ENCODE measurements around the gene SIGLECL1.

The SIGLECL1 gene

DNA sequence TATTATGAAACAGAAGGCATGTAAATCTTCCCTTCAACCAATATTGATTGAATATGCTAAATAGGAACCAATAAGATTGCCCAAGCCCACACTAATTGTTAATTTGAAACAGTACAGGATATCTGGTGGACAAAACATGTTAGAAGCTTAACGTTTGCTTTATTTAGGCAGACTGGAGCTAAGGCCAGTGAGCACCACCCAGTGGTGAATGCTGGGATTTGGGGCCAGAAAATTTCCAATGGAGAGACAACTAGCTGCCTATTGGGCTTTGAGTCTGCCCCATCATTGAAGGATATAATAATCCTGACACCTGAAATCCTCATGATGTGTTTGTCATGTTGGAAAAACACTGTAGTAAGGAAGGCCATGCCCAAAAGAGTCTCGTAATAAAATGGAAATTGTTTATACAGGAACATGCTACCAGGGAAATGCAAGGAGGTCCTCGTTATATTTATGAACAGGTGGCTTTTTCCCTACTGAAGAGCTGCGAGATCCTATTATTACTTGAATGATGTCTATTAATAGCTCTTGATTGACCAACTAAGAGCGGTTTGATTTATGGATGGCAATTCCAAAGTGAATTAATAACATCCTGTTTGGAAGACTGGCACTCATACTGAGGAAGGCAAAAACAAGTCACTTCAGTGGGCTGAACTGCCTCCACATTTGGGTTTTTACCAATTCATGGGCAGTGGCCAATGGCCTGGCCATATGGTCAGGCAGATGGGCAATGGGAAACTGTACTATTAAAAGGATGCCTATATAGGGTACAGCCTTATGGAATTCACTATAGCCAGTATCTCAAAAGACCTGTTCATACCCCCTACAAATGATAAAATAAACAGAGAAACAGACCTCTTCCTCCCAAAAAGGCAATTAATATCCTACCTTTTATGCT is 8.7 kb downstream of the SIGLECL1 start:
- Histone ChIP-seq H3K27me3 (ENCODE audit: control insufficient read depth, low read length) (peaks cover 16% of the 10 kb centered on the region; the same call in 1 of the 2 replicates), H3K4me3 (ENCODE audit: low read length) (no peak overlapping the region), H3K79me2 (ENCODE audit: control insufficient read depth, low read length) (no peaks in the 10 kb centered on the region), H4K20me1 (ENCODE audit: control insufficient read depth, insufficient read depth, low read depth, low read length) (no peaks in the 10 kb centered on the region), H3K9me3 (ENCODE audit: control insufficient read depth, insufficient read depth, low read length) (peaks cover 5% of the 10 kb centered on the region), H3K4me1 (ENCODE audit: control insufficient read depth, low read length) (peaks cover 24% of the 10 kb centered on the region), H3K36me3 (ENCODE audit: control insufficient read depth, low read length) (no peaks in the 10 kb centered on the region), H3F3A (ENCODE audit: control insufficient read depth, insufficient read depth) (no peaks in the 10 kb centered on the region), H3K27ac (ENCODE audit: low read depth, low read length) (no peak overlapping the region), H3K4me2 (ENCODE audit: low read length) (no peak overlapping the region), H3K9me2 (replicated peaks; ENCODE audit: control insufficient read depth, low read length) (no peaks in the 10 kb centered on the region)
- TF ChIP-seq, protein P1, sequence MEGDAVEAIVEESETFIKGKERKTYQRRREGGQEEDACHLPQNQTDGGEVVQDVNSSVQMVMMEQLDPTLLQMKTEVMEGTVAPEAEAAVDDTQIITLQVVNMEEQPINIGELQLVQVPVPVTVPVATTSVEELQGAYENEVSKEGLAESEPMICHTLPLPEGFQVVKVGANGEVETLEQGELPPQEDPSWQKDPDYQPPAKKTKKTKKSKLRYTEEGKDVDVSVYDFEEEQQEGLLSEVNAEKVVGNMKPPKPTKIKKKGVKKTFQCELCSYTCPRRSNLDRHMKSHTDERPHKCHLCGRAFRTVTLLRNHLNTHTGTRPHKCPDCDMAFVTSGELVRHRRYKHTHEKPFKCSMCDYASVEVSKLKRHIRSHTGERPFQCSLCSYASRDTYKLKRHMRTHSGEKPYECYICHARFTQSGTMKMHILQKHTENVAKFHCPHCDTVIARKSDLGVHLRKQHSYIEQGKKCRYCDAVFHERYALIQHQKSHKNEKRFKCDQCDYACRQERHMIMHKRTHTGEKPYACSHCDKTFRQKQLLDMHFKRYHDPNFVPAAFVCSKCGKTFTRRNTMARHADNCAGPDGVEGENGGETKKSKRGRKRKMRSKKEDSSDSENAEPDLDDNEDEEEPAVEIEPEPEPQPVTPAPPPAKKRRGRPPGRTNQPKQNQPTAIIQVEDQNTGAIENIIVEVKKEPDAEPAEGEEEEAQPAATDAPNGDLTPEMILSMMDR (IDR thresholded peaks at IDR 0.05; ENCODE audit: low read depth, low read length, poor library complexity, severe bottlenecking): peak; percentile 90
- TF ChIP-seq EZH2phosphoT487 (IDR thresholded peaks at IDR 0.05; ENCODE audit: borderline replicate concordance, low read length): no peak

DNA sequence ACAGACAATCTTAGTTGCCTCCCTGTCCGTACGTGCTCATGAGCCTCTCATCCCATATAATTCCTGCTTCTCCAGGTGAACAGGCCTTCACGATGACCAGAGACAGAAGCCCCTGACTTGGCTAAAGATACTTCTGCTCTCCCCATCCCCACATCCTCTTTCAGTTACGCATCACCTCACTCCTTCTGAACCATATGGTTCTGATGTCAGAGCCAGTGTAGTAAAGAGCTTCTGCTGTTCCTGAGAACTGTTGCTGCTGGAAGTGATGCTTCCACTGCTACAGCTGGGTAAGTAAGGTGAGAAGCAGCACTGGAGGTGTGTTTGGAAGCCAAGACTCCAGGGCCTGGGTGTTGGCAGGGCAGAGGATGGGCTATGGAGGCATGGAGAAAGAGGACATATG is 12.9 kb downstream of the SIGLECL1 start:
- Histone ChIP-seq H3K27ac (ENCODE audit: low read depth, low read length) (no peak overlapping the region), H3K79me2 (ENCODE audit: control insufficient read depth, low read length) (no peaks in the 10 kb centered on the region), H3K9me3 (ENCODE audit: control insufficient read depth, insufficient read depth, low read length) (peaks cover 5% of the 10 kb centered on the region), H4K20me1 (ENCODE audit: control insufficient read depth, insufficient read depth, low read depth, low read length) (no peaks in the 10 kb centered on the region), H3F3A (ENCODE audit: control insufficient read depth, insufficient read depth) (no peaks in the 10 kb centered on the region), H3K9me2 (replicated peaks; ENCODE audit: control insufficient read depth, low read length) (no peaks in the 10 kb centered on the region), H3K4me2 (ENCODE audit: low read length) (no peak overlapping the region), H3K4me3 (ENCODE audit: low read length) (no peak overlapping the region), H3K36me3 (ENCODE audit: control insufficient read depth, low read length) (no peaks in the 10 kb centered on the region), H3K27me3 (ENCODE audit: control insufficient read depth, low read length) (peaks cover 23% of the 10 kb centered on the region), H3K4me1 (ENCODE audit: control insufficient read depth, low read length) (peaks cover 5% of the 10 kb centered on the region)
- TF ChIP-seq, protein P1 (IDR thresholded peaks at IDR 0.05; ENCODE audit: low read depth, low read length, poor library complexity, severe bottlenecking): no peak
- no peak for TF ChIP-seq EZH2phosphoT487 (IDR thresholded peaks at IDR 0.05; ENCODE audit: borderline replicate concordance, low read length)

DNA sequence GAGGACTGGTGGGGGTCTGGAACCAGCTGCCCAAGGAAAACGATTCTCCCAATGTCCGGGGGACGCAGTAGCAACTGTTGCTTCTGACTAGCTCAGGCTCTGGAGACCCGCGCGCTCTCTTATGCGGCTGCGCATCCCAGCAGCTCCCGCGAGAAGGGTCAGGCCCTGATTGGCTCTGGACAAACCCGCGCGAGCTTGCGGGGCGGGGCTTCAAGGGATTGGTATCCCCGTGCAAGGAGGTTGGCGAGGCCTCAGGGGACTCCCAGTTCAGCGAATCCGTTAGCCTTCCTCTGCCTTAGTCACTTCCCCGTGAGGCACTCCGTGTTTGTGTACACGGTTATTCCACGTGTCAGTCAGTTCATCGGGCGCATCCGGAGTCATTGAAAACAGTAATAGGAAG is 20.2 kb downstream of the SIGLECL1 start:
- Histone ChIP-seq H3K4me2 (ENCODE audit: low read length) (no peak overlapping the region), H3K9me2 (replicated peaks; ENCODE audit: control insufficient read depth, low read length) (no peaks in the 10 kb centered on the region), H3K27me3 (ENCODE audit: control insufficient read depth, low read length) (no peaks in the 10 kb centered on the region), H4K20me1 (ENCODE audit: control insufficient read depth, insufficient read depth, low read depth, low read length) (no peaks in the 10 kb centered on the region), H3K9me3 (ENCODE audit: control insufficient read depth, insufficient read depth, low read length) (no peaks in the 10 kb centered on the region), H3K36me3 (ENCODE audit: control insufficient read depth, low read length) (no peaks in the 10 kb centered on the region), H3K79me2 (ENCODE audit: control insufficient read depth, low read length) (no peaks in the 10 kb centered on the region), H3K27ac (ENCODE audit: low read depth, low read length) (no peak overlapping the region), H3F3A (ENCODE audit: control insufficient read depth, insufficient read depth) (no peaks in the 10 kb centered on the region), H3K4me3 (ENCODE audit: low read length) (no peak overlapping the region), H3K4me1 (ENCODE audit: control insufficient read depth, low read length) (peaks cover 11% of the 10 kb centered on the region)
- TF ChIP-seq EZH2phosphoT487 (IDR thresholded peaks at IDR 0.05; ENCODE audit: borderline replicate concordance, low read length): no peak
- TF ChIP-seq, protein P1 (IDR thresholded peaks at IDR 0.05; ENCODE audit: low read depth, low read length, poor library complexity, severe bottlenecking): no peak

Measured in DOHH2 (cell line).